Caco-2 (cell line): ENCODE data around the gene CPB2. TPM values are rescaled to one million over a fixed set of nuclear protein-coding genes. Genes with fewer than 3 reads are reported as not detected.

Experiments
- BruUV-seq: library from RNA; stranded (reverse); fragments of 400-500 nt; replicated peaks from 2 replicates; lab custom pipeline; 2021; lab: Mats Ljungman, UMichigan
- CTCF ChIA-PET: fragments of 300-600 bp; sonication (Branson Sonifier 250); formaldehyde crosslinking; loops from one replicate; lab custom pipeline; 2022; ENCODE audit warnings: antibody characterized with exemption; lab: Charles Lee
- POLR2A ChIA-PET: fragments of 300-600 bp; sonication (Branson Sonifier 250); formaldehyde crosslinking; loops from one replicate; lab custom pipeline; 2022; ENCODE audit warnings: antibody characterized with exemption; lab: Charles Lee
- DNase-seq, 2 experiments: peaks; one replicate each; pipeline versions ENCODE4 v3.0.0 to v3.0.0-alpha.2; 2020 to 2022
- H3K27me3 ChIP-seq: replicated peaks from 2 replicates; pipeline ENCODE4 v1.6.0; 2011; ENCODE audit warnings: low read length; ENCODE audit not compliant: control insufficient read depth, insufficient read depth
- H3K36me3 ChIP-seq: 2 replicates; pipeline ENCODE4 v1.5.1; 2011; ENCODE audit warnings: low read length; ENCODE audit not compliant: control insufficient read depth, insufficient read depth
- H3K4me1 ChIP-seq: fragments of 250-450 bp; sonication (Bioruptor Pico); 2 replicates; pipeline ENCODE4 v1.5.1; 2020; ENCODE audit warnings: mild to moderate bottlenecking
- H3K4me3 ChIP-seq: 2 replicates; pipeline ENCODE4 v1.5.1; 2011; ENCODE audit warnings: low read depth, mild to moderate bottlenecking, control low read depth, low read length
- H3K9me3 ChIP-seq: fragments of 250-450 bp; sonication (Bioruptor Pico); 2 replicates; pipeline ENCODE4 v1.5.1; 2020; ENCODE audit warnings: mild to moderate bottlenecking, moderate library complexity
- H3K27ac Mint-ChIP-seq: one replicate; pipeline ENCODE4 v1.8.0; 2022; ENCODE audit warnings: mixed read lengths; ENCODE audit not compliant: unreplicated experiment
- H3K27me3 Mint-ChIP-seq: one replicate; pipeline ENCODE4 v1.8.0; 2022; ENCODE audit warnings: mixed read lengths; ENCODE audit not compliant: insufficient read depth, unreplicated experiment
- H3K36me3 Mint-ChIP-seq: one replicate; pipeline ENCODE4 v1.8.0; 2022; ENCODE audit warnings: mild to moderate bottlenecking, mixed read lengths; ENCODE audit not compliant: insufficient read depth, unreplicated experiment
- H3K4me1 Mint-ChIP-seq: one replicate; pipeline ENCODE4 v1.8.0; 2022; ENCODE audit warnings: low read depth, mixed read lengths; ENCODE audit not compliant: unreplicated experiment
- H3K4me3 Mint-ChIP-seq: one replicate; pipeline ENCODE4 v1.8.0; 2022; ENCODE audit warnings: mild to moderate bottlenecking, moderate library complexity, mixed read lengths; ENCODE audit not compliant: unreplicated experiment
- H3K9me3 Mint-ChIP-seq: one replicate; pipeline ENCODE4 v1.8.0; 2022; ENCODE audit warnings: mixed read lengths; ENCODE audit not compliant: unreplicated experiment
- CTCF ChIP-seq, 2 experiments: fragments of 200-600 bp in 1 of 2; IDR thresholded peaks; 1 replicate in 1 of 2; 2 replicates in 1 of 2; pipeline versions ENCODE4 v1.5.1 to v1.8.0; 2011 to 2022; ENCODE audit warnings: antibody characterized with exemption in 1 of 2, control low read depth in 1 of 2, inconsistent platforms in 1 of 2, low read depth in 1 of 2, low read length in 1 of 2, mild to moderate bottlenecking in 1 of 2, moderate library complexity in 1 of 2; ENCODE audit not compliant: insufficient read depth in 1 of 2, severe bottlenecking in 1 of 2, unreplicated experiment in 1 of 2
- intact Hi-C: fragments of 100-400 bp; cut with micrococcal nuclease; formaldehyde crosslinking; loops from one replicate; pipeline ENCODE4 v1.10.0; 2022; ENCODE audit not compliant: unreplicated experiment
- total RNA-seq: library from RNA; stranded (reverse); gene quantifications from 2 replicates; pipeline ENCODE4 v1.2.3, GENCODE V29; 2022

CPB2 gene
- total RNA-seq, 1 experiment from 2014 or later = 0.18 TPM

- no peaks in the 10 kb centered on the region for H3K36me3 Mint-ChIP-seq
- no peak overlapping the region for H3K4me3 Mint-ChIP-seq
- no peak for TF ChIP-seq CTCF (IDR thresholded peaks at IDR 0.05; ENCODE audit: insufficient read depth in 1 of 2, low read depth in 1 of 2, low read length in 1 of 2, severe bottlenecking in 1 of 2, unreplicated experiment in 1 of 2)
- no TSS peak for BruUV-seq
- POLR2A ChIA-PET = no interaction called here
- intact Hi-C loops = no loop called here
- DNase-seq = no peak
- Histone ChIP-seq H3K27me3 (no peaks in the 10 kb centered on the region), H3K36me3 (no peaks in the 10 kb centered on the region), H3K9me3 (no peaks in the 10 kb centered on the region), H3K4me3 (no peak overlapping the region), H3K4me1 (no peaks in the 10 kb centered on the region)
- peaks cover 8% of the 10 kb centered on the region for H3K4me1 Mint-ChIP-seq
- peaks cover 9% of the 10 kb centered on the region for H3K27me3 Mint-ChIP-seq
- CTCF ChIA-PET = no interaction called here
- no peak overlapping the region for H3K27ac Mint-ChIP-seq
- H3K9me3 Mint-ChIP-seq = no peaks in the 10 kb centered on the region
These were observed 47.4 kb downstream of the CPB2 start for GRCh38 chr13:46057256-46058015.

- Histone ChIP-seq H3K9me3 (no peaks in the 10 kb centered on the region), H3K27me3 (no peaks in the 10 kb centered on the region), H3K4me3 (peak overlapping the region; percentile 88), H3K4me1 (peaks cover 6% of the 10 kb centered on the region), H3K36me3 (no peaks in the 10 kb centered on the region)
- peaks cover 8% of the 10 kb centered on the region for H3K4me1 Mint-ChIP-seq
- H3K9me3 Mint-ChIP-seq = no peaks in the 10 kb centered on the region
- peak overlapping the region; percentile 91 for H3K27ac Mint-ChIP-seq
- TSS peak; percentile 84 for BruUV-seq
- TF ChIP-seq CTCF (IDR thresholded peaks at IDR 0.05; ENCODE audit: insufficient read depth in 1 of 2, low read depth in 1 of 2, low read length in 1 of 2, severe bottlenecking in 1 of 2, unreplicated experiment in 1 of 2) = no peak
- CTCF ChIA-PET = interaction anchor here (0.9 to 1.8 kb wide), 2 partner anchors 73 to 107 kb away, joined by 3 to 5 read pairs; no protein-coding TSS in a partner anchor
- POLR2A ChIA-PET = no interaction called here
- DNase-seq = no peak
- peaks cover 9% of the 10 kb centered on the region for H3K27me3 Mint-ChIP-seq
- H3K36me3 Mint-ChIP-seq = no peaks in the 10 kb centered on the region
- H3K4me3 Mint-ChIP-seq = peak overlapping the region; percentile 77
- intact Hi-C loops = no loop called here
These were observed 51.4 kb downstream of the CPB2 start for GRCh38 chr13:46053162-46054012.
